Measurements from ENCODE around the gene HGFAC. TPM values are rescaled to one million over a fixed set of nuclear protein-coding genes. Genes with fewer than 3 reads are reported as not detected.

HGFAC gene
- total and polyA plus RNA-seq, 7 donors = 0.22 to 0.55 (median 0.36) TPM; not detected in 2

GRCh38 chr4:3432381-3432790 is 9.4 kb upstream of the HGFAC start:
- no peak overlapping the region for H3K4me3 ChIP-seq
- H3K36me3 ChIP-seq = peaks cover 0 to 42% (median 12%) of the 10 kb centered on the region in 4 donors
- no peaks in the 10 kb centered on the region for H3K27me3 ChIP-seq
- 90% methylated on average over 16 of the region's 16 CpGs for WGBS, 2 donors
- no peaks in the 10 kb centered on the region for H3K4me1 ChIP-seq
- intact Hi-C loops (cut with DNase I) = no loop called here
- DNase-seq = no peak
- no peak for TF ChIP-seq POLR2AphosphoS5 (IDR thresholded peaks at IDR 0.05)
- no peak for TF ChIP-seq POLR2A (IDR thresholded peaks at IDR 0.05)
- TF ChIP-seq EP300 (IDR thresholded peaks at IDR 0.05) = no peak
- no peak for TF ChIP-seq CTCF (IDR thresholded peaks at IDR 0.05)
- no peak overlapping the region for H3K27ac ChIP-seq
- H3K9me3 ChIP-seq = no peaks in the 10 kb centered on the region

- no peaks in the 10 kb centered on the region for H3K4me1 ChIP-seq
- peaks cover 0 to 36% (median 12%) of the 10 kb centered on the region in 4 donors for H3K36me3 ChIP-seq
- no peaks in the 10 kb centered on the region for H3K9me3 ChIP-seq
- no peak overlapping the region for H3K4me3 ChIP-seq
- WGBS, 2 donors = 94 to 95% methylated on average over 32 of the region's 32 CpGs
- no peak overlapping the region for H3K27ac ChIP-seq
- TF ChIP-seq CTCF (IDR thresholded peaks at IDR 0.05) = no peak
- no peak for DNase-seq
- H3K27me3 ChIP-seq = no peaks in the 10 kb centered on the region
- intact Hi-C loops (cut with DNase I) = no loop called here
Measured at GRCh38 chr4:3433138-3433869, 8.5 kb upstream of the HGFAC start.

DNA sequence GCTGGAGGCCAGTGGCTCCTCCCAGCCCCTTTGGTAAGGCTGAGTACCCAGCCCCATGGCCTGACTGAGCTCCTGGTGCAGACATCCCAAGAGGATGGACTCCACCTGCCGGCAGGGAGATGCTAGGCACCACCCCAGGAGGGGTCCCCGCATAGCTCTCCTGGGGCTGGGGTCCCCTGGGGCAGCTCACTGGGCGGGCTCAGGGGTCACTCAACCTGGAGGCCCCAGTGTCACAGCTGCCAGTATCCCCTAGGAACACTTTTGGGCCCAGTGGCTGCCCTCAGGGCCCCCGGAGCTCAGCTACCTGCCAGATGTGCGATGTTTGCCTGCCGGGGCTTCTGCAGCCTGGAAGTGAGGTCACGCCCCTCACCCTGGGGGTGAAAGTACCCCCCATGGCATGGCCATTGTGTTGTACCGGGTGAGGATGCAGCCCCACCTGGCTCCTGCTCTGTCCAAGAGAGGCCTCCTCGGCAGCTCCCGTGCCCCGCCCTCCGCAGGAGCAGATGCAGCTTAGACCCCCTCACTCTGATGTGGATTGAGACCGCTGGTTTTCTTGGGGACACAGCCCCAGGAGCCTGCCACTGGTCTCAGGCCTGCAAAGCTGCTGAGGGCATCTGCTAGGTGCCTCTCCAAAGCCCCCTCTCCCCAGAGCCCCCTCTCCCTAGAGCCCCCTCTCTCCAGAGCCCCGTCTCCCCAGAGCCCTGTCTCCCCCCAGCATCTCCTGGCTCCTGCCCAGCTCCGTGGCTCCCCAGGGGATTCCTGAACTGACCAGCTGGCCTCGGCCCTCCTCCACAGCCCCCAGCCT is 6.7 kb upstream of the HGFAC start:
- H3K4me3 ChIP-seq = no peak overlapping the region
- 83% methylated on average over 16 of the region's 16 CpGs for WGBS, 2 donors
- H3K9me3 ChIP-seq = no peaks in the 10 kb centered on the region
- peaks cover 0 to 18% (median 11%) of the 10 kb centered on the region in 4 donors for H3K36me3 ChIP-seq
- DNase-seq = no peak
- intact Hi-C loops (cut with DNase I) = no loop called here
- no peaks in the 10 kb centered on the region for H3K27me3 ChIP-seq
- no peak for TF ChIP-seq POLR2A (IDR thresholded peaks at IDR 0.05)
- no peak for TF ChIP-seq EP300 (IDR thresholded peaks at IDR 0.05)
- TF ChIP-seq CTCF (IDR thresholded peaks at IDR 0.05) = no peak
- TF ChIP-seq POLR2AphosphoS5 (IDR thresholded peaks at IDR 0.05) = no peak
- no peak overlapping the region for H3K27ac ChIP-seq
- no peaks in the 10 kb centered on the region for H3K4me1 ChIP-seq

DNA sequence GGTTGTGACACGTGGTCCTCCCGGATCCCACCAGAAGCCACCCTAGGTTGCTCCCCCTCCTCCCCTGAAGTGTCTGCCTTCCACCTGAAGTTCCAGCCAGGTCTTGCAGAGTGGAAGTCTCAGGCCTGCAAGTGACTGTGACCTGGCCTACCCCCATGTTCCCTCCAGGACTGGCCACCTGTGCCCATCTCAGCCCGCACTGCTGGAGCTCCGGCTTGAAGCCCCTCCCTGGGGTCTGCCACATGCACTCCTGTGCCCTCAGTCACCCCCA is 6.1 kb upstream of the HGFAC start:
- Histone ChIP-seq H3K27ac (no peak overlapping the region), H3K36me3 (peaks cover 0 to 12% (median 7%) of the 10 kb centered on the region in 4 donors), H3K9me3 (no peaks in the 10 kb centered on the region), H3K4me1 (no peaks in the 10 kb centered on the region), H3K27me3 (no peaks in the 10 kb centered on the region), H3K4me3 (no peak overlapping the region)
- DNase-seq = no peak
- WGBS, 2 donors = 87 to 90% methylated on average over 4 of the region's 4 CpGs
- intact Hi-C loops (cut with DNase I) = no loop called here
- TF ChIP-seq EP300 (IDR thresholded peaks at IDR 0.05) (no peak), CTCF (IDR thresholded peaks at IDR 0.05) (no peak), POLR2AphosphoS5 (IDR thresholded peaks at IDR 0.05) (no peak), POLR2A (IDR thresholded peaks at IDR 0.05) (no peak)

Measured in sigmoid colon (tissue), 7 donors.